Measurements from ENCODE around the gene AGAP9. TPM values are rescaled to one million over a fixed set of nuclear protein-coding genes. Genes with fewer than 3 reads are reported as not detected.
"Not testable (repeated sequence)": the region's sequence is repeated elsewhere in the genome, so short reads cannot be mapped to it uniquely, and the experiment has no call there.

AGAP9 gene
- total and polyA plus RNA-seq, 2 experiments from 2014 or later, result 2.6 to 3.7 TPM

DNA sequence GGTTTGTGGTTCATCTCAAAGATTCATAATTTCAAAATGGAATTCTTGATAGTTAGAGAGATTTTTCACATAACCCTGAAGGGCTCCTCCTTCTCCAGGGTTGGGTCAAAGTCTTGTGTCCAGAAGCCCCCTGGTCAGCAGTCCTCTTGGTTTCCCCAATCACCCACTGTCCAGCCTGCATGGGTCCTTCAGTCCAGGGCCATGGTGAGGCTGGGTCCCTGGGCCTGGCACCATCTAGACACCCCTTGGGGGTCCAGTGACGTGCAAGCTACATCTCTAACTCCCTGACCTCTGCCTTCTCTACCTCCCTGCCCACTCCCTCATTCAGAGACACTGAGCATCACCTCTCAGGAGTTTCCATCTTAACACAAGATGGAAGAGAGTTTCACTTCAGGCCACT, 65.6 kb downstream of the AGAP9 start:
- Histone ChIP-seq H3K79me2 (ENCODE audit: insufficient read depth) (no peaks in the 10 kb centered on the region), H3K4me2 (ENCODE audit: unreplicated experiment) (no peak overlapping the region), H3K4me3 (no peak overlapping the region), H3K9ac (no peak overlapping the region), H3K27ac (0 out of 2 replicates have a peak overlapping the region, but pooled peaks have one; percentile 83), H3K4me1 (ENCODE audit: insufficient read depth) (peaks cover 21% of the 10 kb centered on the region), H4K20me1 (ENCODE audit: insufficient read depth) (no peaks in the 10 kb centered on the region), H3K9me2 (ENCODE audit: insufficient read depth) (no peaks in the 10 kb centered on the region), H2AFZ (0 out of 2 replicates have a peak overlapping the region, but pooled peaks have one; percentile 35), H3K9me3 (ENCODE audit: low read depth) (no peaks in the 10 kb centered on the region), H3F3A (ENCODE audit: insufficient read depth) (no peaks in the 10 kb centered on the region), H3K27me3 (replicated peaks; ENCODE audit: insufficient read depth) (no peaks in the 10 kb centered on the region), H3K36me3 (ENCODE audit: low read depth) (no peaks in the 10 kb centered on the region)
- in situ Hi-C loops (cut with MboI), result no loop called here
- WGBS, 2 experiments (ENCODE audit: low coverage in 1 of 2, low lambda C conversion rate in 2 of 2, missing lambda C conversion rate in 2 of 2), result 100% methylated on average over 1 of the region's 1 CpG
- TF ChIP-seq EZH2phosphoT487 (IDR thresholded peaks at IDR 0.05; ENCODE audit: insufficient read depth, low read depth), result no peak
- TF ChIP-seq EZH2 (IDR thresholded peaks at IDR 0.05; ENCODE audit: insufficient read depth, poor library complexity, severe bottlenecking), result no peak
- no peak for DNase-seq

DNA sequence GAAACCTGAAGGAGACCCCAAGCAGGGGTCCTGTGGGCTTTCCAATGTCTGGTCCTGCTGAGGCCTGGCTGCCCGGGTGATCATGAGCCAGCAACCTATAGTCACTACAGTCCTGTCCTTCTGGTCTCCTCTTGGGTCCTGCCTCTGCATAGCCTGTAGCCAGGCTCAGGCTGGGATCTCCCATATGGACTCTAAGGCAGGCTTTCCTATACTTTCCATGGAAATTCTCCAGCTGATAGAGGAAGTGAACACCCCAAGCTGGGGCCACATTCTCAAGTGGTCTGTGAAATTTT, 66.0 kb downstream of the AGAP9 start:
- H4K20me1 ChIP-seq (ENCODE audit: insufficient read depth), result no peaks in the 10 kb centered on the region
- no peak overlapping the region for H3K9ac ChIP-seq
- no peak for TF ChIP-seq EZH2phosphoT487 (IDR thresholded peaks at IDR 0.05; ENCODE audit: insufficient read depth, low read depth)
- TF ChIP-seq EZH2 (IDR thresholded peaks at IDR 0.05; ENCODE audit: insufficient read depth, poor library complexity, severe bottlenecking), result no peak
- H3F3A ChIP-seq (ENCODE audit: insufficient read depth), result no peaks in the 10 kb centered on the region
- H3K4me3 ChIP-seq, result no peak overlapping the region
- no peaks in the 10 kb centered on the region for H3K9me3 ChIP-seq (ENCODE audit: low read depth)
- H3K27ac ChIP-seq, result no peak overlapping the region
- DNase-seq, result no peak
- H3K79me2 ChIP-seq (ENCODE audit: insufficient read depth), result no peaks in the 10 kb centered on the region
- H3K36me3 ChIP-seq (ENCODE audit: low read depth), result no peaks in the 10 kb centered on the region
- no peaks in the 10 kb centered on the region for H3K9me2 ChIP-seq (ENCODE audit: insufficient read depth)
- in situ Hi-C loops (cut with MboI), result no loop called here
- H2AFZ ChIP-seq, result no peak overlapping the region
- WGBS, 2 experiments (ENCODE audit: low coverage in 1 of 2, low lambda C conversion rate in 2 of 2, missing lambda C conversion rate in 2 of 2), result 38 to 54% methylated on average over 1 of the region's 1 CpG
- no peaks in the 10 kb centered on the region for H3K27me3 ChIP-seq (replicated peaks; ENCODE audit: insufficient read depth)
- peaks cover 21% of the 10 kb centered on the region for H3K4me1 ChIP-seq (ENCODE audit: insufficient read depth)
- no peak overlapping the region for H3K4me2 ChIP-seq (ENCODE audit: unreplicated experiment)

DNA sequence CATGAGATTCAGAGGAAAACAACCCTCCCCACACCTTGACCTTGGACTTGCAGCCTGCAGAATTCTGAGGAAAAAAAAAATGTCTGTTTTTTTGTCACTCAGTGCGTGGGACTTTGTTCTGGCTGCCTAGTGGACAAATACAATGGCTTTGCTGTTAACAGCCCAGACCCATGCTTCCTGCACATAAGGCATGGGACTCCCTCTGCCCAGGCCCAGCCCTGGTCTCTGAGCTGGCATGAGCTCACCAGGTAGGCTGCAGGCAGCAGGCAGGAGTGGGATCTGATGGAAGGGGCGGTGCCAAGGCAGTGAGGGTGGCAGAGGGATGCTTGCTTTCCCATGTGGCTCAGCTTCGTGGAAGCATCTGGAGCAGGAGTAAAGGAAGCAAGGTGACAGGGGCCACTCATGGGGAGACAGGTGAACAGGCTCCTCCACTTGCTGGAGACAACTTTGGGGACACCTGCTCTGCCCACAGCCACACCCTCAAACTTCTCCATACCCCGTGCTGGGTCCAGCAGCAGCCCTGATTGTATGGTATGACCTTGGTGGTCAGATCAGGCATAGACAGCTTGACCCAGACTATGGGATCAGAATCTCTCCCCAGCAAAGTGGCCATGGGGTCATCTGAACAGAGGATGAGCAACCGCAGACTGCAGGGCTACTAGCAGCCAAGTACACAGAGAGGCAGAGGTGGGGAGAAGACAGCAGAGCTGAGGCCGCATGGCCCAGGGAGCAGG, 66.5 kb downstream of the AGAP9 start:
- no peak overlapping the region for H3K27ac ChIP-seq
- TF ChIP-seq EZH2phosphoT487 (IDR thresholded peaks at IDR 0.05; ENCODE audit: insufficient read depth, low read depth), result no peak
- no peak for TF ChIP-seq EZH2 (IDR thresholded peaks at IDR 0.05; ENCODE audit: insufficient read depth, poor library complexity, severe bottlenecking)
- H3K4me2 ChIP-seq (ENCODE audit: unreplicated experiment), result no peak overlapping the region

DNA sequence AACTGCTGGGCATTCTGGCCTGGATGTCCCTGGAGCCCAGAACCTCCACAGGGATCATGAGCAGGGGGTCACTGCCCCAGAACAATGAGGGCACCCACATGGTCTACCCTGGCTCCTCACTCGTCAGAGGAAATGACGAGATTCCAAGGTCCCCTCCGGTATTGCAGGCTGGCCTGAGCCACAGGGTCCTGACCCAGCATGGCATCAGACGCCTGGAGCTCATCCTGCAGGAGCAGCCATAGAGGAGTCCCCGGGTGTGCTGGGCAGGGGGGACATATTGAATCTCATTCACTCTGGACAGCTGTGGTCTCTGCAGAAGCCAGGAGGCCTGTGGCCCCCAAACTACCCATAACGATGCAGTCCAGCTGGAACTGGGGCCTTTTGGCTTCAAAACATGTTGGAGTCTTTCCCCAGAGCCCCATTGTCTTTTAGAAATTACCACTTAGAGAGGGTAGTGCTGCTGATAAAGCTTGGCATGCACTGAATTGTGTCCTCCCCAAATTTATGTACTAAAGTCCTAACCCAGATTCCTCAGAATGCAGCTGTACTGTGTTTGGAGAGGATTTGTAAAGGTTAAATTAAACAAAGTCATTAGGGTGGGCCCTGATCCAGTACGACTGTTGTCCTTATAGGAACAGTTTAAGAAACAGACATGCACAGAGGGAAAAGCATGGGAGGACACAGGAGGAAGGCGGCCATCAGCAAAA, 67.2 kb downstream of the AGAP9 start:
- Histone ChIP-seq H3K9me3 (ENCODE audit: low read depth) (no peaks in the 10 kb centered on the region), H3K4me2 (ENCODE audit: unreplicated experiment) (no peak overlapping the region), H4K20me1 (ENCODE audit: insufficient read depth) (no peaks in the 10 kb centered on the region), H3K4me1 (ENCODE audit: insufficient read depth) (peaks cover 18% of the 10 kb centered on the region), H3K9me2 (ENCODE audit: insufficient read depth) (no peaks in the 10 kb centered on the region), H3K9ac (no peak overlapping the region), H3K79me2 (ENCODE audit: insufficient read depth) (no peaks in the 10 kb centered on the region), H3K27me3 (replicated peaks; ENCODE audit: insufficient read depth) (no peaks in the 10 kb centered on the region), H3K4me3 (no peak overlapping the region), H2AFZ (no peak overlapping the region), H3K27ac (no peak overlapping the region), H3F3A (ENCODE audit: insufficient read depth) (no peaks in the 10 kb centered on the region), H3K36me3 (ENCODE audit: low read depth) (no peaks in the 10 kb centered on the region)
- TF ChIP-seq EZH2phosphoT487 (IDR thresholded peaks at IDR 0.05; ENCODE audit: insufficient read depth, low read depth) (no peak), EZH2 (IDR thresholded peaks at IDR 0.05; ENCODE audit: insufficient read depth, poor library complexity, severe bottlenecking) (no peak)
- in situ Hi-C loops (cut with MboI), result no loop called here
- WGBS, 2 experiments (ENCODE audit: low coverage in 1 of 2, low lambda C conversion rate in 2 of 2, missing lambda C conversion rate in 2 of 2), result 73 to 80% methylated on average over 8 of the region's 8 CpGs
- DNase-seq, result no peak

More for the DNA sequence above, 66.5 kb downstream of the AGAP9 start:
- Histone ChIP-seq H4K20me1 (ENCODE audit: insufficient read depth) (no peaks in the 10 kb centered on the region), H3K79me2 (ENCODE audit: insufficient read depth) (no peaks in the 10 kb centered on the region), H3K9ac (no peak overlapping the region), H3K36me3 (ENCODE audit: low read depth) (no peaks in the 10 kb centered on the region), H3K9me2 (ENCODE audit: insufficient read depth) (no peaks in the 10 kb centered on the region), H3F3A (ENCODE audit: insufficient read depth) (no peaks in the 10 kb centered on the region), H3K27me3 (replicated peaks; ENCODE audit: insufficient read depth) (no peaks in the 10 kb centered on the region), H3K9me3 (ENCODE audit: low read depth) (no peaks in the 10 kb centered on the region), H3K4me3 (no peak overlapping the region), H3K4me1 (ENCODE audit: insufficient read depth) (peaks cover 18% of the 10 kb centered on the region), H2AFZ (no peak overlapping the region)
- in situ Hi-C loops (cut with MboI), result no loop called here
- WGBS, 2 experiments (ENCODE audit: low coverage in 1 of 2, low lambda C conversion rate in 2 of 2, missing lambda C conversion rate in 2 of 2), result 87 to 89% methylated on average over 6 of the region's 6 CpGs
- no peak for DNase-seq

DNA sequence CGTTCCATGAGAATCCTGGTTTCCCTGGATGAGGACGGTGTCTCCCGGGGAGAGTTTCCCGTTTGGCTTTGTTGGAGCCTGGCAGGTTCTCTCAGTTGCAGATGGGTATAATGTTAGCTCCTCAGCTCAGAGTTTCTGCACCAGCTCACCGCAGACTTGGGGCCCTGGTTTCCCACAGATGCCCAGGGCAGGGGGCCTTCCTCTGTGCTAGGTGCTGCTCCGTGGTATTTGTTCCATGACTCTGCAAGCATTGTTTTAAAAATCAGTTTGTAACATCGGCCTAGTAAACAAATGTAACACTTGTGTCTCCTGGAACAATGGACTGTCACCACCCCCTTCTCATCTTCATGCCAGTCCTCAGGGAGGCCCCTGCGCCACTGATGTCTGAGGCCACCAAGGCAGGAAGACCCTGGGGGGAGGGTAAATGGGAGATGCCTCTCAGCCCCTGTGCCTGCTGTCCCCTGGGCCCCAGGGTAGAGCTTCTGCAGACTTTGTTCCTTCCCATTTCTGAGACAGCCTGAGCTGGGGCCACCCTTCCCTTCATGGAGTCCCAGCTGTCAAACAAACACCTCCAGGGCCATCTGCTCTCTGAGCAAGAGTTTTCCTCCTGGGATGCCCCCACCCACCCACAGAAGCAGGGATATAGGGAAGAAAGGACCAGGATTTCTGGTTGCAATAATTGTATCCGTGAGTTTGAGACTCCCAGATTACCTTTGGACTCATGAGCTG, 67.9 kb downstream of the AGAP9 start:
- H3K9ac ChIP-seq; H3K36me3 ChIP-seq (ENCODE audit: low read depth); H2AFZ ChIP-seq; H3K4me2 ChIP-seq (ENCODE audit: unreplicated experiment); H3K27me3 ChIP-seq (replicated peaks; ENCODE audit: insufficient read depth); in situ Hi-C loops (cut with MboI); H3K27ac ChIP-seq; H3F3A ChIP-seq (ENCODE audit: insufficient read depth); H3K79me2 ChIP-seq (ENCODE audit: insufficient read depth); H4K20me1 ChIP-seq (ENCODE audit: insufficient read depth); H3K9me2 ChIP-seq (ENCODE audit: insufficient read depth); DNase-seq; H3K9me3 ChIP-seq (ENCODE audit: low read depth); H3K4me3 ChIP-seq: not testable (repeated sequence)
- H3K4me1 ChIP-seq (ENCODE audit: insufficient read depth), result peaks cover 12% of the 10 kb centered on the region
- 61 to 69% methylated on average over 9 of the region's 9 CpGs for WGBS, 2 experiments (ENCODE audit: low coverage in 1 of 2, low lambda C conversion rate in 2 of 2, missing lambda C conversion rate in 2 of 2)

Data from GM23248 (cell line).